ENCODE measurements around the gene PNPLA7. TPM values are rescaled to one million over a fixed set of nuclear protein-coding genes. Genes with fewer than 3 reads are reported as not detected.

Gene PNPLA7
- total RNA-seq, 1 experiment from 2014 or later = 0.90 TPM

GRCh38 chr9:137477778-137478612, 72.2 kb downstream of the PNPLA7 start:
- no peak overlapping the region for H3K4me3 ChIP-seq (ENCODE audit: low read depth, low read length, poor library complexity, severe bottlenecking)
- intact Hi-C loops (cut with micrococcal nuclease; ENCODE audit: unreplicated experiment) = no loop called here
- peaks cover 13% of the 10 kb centered on the region for H3K9me3 ChIP-seq (ENCODE audit: low read depth, low read length, poor library complexity, severe bottlenecking)
- DNase-seq (ENCODE audit: low spot score) = no peak
- CTCF ChIA-PET = no interaction called here
- H3K36me3 ChIP-seq (ENCODE audit: insufficient read depth, low read length, poor library complexity, severe bottlenecking) = no peaks in the 10 kb centered on the region
- H3K4me1 ChIP-seq (ENCODE audit: insufficient read depth, low read length, poor library complexity, severe bottlenecking) = no peaks in the 10 kb centered on the region
- H3K27me3 ChIP-seq (replicated peaks; ENCODE audit: insufficient read depth, low read depth, low read length, poor library complexity) = no peaks in the 10 kb centered on the region
- TF ChIP-seq CTCF (conservative IDR thresholded peaks at IDR 0.05; ENCODE audit: low read depth, low read length) (no peak), EZH2 (IDR thresholded peaks at IDR 0.05; ENCODE audit: borderline replicate concordance, low read depth, low read length, poor library complexity, severe bottlenecking) (no peak)
- no TSS peak for BruUV-seq (replicated peaks)
- H3K27ac ChIP-seq (ENCODE audit: low read depth, low read length, poor library complexity, severe bottlenecking) = no peak overlapping the region
- POLR2A ChIA-PET (ENCODE audit: low non-redundant PET) = no interaction called here

DNA sequence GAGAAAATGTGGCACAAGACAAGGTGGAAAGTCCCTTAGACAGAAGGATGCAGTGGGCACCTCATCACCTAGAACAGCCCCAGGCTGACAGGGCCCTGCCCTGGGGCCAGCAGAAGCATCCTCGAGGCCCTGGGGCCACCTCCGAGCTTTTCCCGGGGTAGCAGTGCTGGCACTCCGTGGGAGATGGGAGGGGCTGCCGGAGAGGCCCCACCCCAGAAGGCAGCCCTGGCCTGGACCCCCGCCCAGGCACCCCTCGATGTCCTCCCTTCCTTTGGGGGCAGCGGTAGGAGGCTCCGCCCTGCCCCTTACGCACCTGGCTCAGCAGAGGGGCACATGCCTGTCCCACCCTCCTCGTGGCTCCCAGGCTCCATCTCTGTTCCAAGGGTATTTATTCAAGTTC, 73.3 kb downstream of the PNPLA7 start:
- Histone ChIP-seq H3K36me3 (ENCODE audit: insufficient read depth, low read length, poor library complexity, severe bottlenecking) (no peaks in the 10 kb centered on the region), H3K9me3 (ENCODE audit: low read depth, low read length, poor library complexity, severe bottlenecking) (peaks cover 13% of the 10 kb centered on the region), H3K4me3 (ENCODE audit: low read depth, low read length, poor library complexity, severe bottlenecking) (no peak overlapping the region), H3K4me1 (ENCODE audit: insufficient read depth, low read length, poor library complexity, severe bottlenecking) (no peaks in the 10 kb centered on the region), H3K27me3 (replicated peaks; ENCODE audit: insufficient read depth, low read depth, low read length, poor library complexity) (no peaks in the 10 kb centered on the region), H3K27ac (ENCODE audit: low read depth, low read length, poor library complexity, severe bottlenecking) (no peak overlapping the region)
- ChIA-PET POLR2A (ENCODE audit: low non-redundant PET) (no interaction called here), CTCF (no interaction called here)
- BruUV-seq (replicated peaks) = no TSS peak
- no peak for DNase-seq (ENCODE audit: low spot score)
- intact Hi-C loops (cut with micrococcal nuclease; ENCODE audit: unreplicated experiment) = no loop called here
- no peak for TF ChIP-seq EZH2 (IDR thresholded peaks at IDR 0.05; ENCODE audit: borderline replicate concordance, low read depth, low read length, poor library complexity, severe bottlenecking)
- no peak for TF ChIP-seq CTCF (conservative IDR thresholded peaks at IDR 0.05; ENCODE audit: low read depth, low read length)

GRCh38 chr9:137475666-137476065, 74.5 kb downstream of the PNPLA7 start:
- intact Hi-C loops (cut with micrococcal nuclease; ENCODE audit: unreplicated experiment) = no loop called here
- Histone ChIP-seq H3K27ac (ENCODE audit: low read depth, low read length, poor library complexity, severe bottlenecking) (no peak overlapping the region), H3K36me3 (ENCODE audit: insufficient read depth, low read length, poor library complexity, severe bottlenecking) (no peaks in the 10 kb centered on the region), H3K9me3 (ENCODE audit: low read depth, low read length, poor library complexity, severe bottlenecking) (peaks cover 13% of the 10 kb centered on the region), H3K4me3 (ENCODE audit: low read depth, low read length, poor library complexity, severe bottlenecking) (no peak overlapping the region), H3K4me1 (ENCODE audit: insufficient read depth, low read length, poor library complexity, severe bottlenecking) (no peaks in the 10 kb centered on the region), H3K27me3 (replicated peaks; ENCODE audit: insufficient read depth, low read depth, low read length, poor library complexity) (no peaks in the 10 kb centered on the region)
- ChIA-PET CTCF (no interaction called here), POLR2A (ENCODE audit: low non-redundant PET) (no interaction called here)
- no peak for DNase-seq (ENCODE audit: low spot score)
- TF ChIP-seq EZH2 (IDR thresholded peaks at IDR 0.05; ENCODE audit: borderline replicate concordance, low read depth, low read length, poor library complexity, severe bottlenecking) (no peak), CTCF (conservative IDR thresholded peaks at IDR 0.05; ENCODE audit: low read depth, low read length) (no peak)
- no TSS peak for BruUV-seq (replicated peaks)
